CD4-positive, alpha-beta T cell treated with Interleukin-6 for 4 hours (primary cell): Measurements from ENCODE around the gene NPR3.

ENCODE experiments used
- DNase-seq: peaks from one replicate; pipeline ENCODE4 v3.0.0-alpha.2; 2020; ENCODE audit warnings: mixed read lengths

Gene NPR3, protein sequence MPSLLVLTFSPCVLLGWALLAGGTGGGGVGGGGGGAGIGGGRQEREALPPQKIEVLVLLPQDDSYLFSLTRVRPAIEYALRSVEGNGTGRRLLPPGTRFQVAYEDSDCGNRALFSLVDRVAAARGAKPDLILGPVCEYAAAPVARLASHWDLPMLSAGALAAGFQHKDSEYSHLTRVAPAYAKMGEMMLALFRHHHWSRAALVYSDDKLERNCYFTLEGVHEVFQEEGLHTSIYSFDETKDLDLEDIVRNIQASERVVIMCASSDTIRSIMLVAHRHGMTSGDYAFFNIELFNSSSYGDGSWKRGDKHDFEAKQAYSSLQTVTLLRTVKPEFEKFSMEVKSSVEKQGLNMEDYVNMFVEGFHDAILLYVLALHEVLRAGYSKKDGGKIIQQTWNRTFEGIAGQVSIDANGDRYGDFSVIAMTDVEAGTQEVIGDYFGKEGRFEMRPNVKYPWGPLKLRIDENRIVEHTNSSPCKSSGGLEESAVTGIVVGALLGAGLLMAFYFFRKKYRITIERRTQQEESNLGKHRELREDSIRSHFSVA

DNA sequence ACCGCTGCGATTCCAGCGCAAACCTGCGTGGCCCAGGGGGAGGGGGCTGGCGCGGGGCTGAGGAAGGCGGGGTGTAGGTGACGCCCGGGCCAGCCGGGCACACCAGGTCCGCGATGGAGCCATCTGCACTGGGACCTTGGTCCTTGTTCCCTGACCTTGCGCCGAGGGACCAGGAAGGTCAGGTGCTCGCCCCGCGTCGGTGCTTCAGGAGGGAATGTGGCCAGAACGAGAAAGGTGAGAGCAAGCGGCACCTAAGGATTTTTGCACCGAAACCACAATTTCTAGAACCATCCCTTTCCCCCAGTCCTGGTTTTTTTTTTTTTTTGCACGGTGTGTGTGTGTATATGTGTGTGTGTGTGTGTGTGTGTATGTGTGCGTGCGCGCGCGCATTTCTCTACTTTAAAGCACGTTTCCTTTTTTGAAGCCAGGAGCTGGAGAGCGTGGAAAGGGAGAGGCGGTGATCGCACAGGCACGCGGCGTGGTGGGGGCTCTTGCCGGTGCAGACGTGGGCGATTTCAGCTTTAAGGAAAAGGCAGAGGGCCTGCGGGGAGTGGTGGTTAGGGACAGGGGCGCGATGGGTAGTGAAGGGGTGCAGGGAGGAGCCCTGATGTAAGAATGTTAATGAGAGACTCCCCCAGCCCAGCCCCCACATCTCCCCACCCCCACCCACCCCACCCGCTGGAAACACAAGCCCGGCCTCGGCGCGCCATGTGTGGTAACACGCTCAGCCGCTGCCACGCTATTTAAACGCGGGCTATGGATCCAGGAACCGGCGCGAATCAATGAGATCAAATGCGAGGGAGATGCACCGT is at the start of gene NPR3:
Gene NPR3 (plus strand): TSS at position 772 of the 812 bp plus-strand sequence. CDS start 456 bp downstream, outside the sequence.
- no peak for DNase-seq

DNA sequence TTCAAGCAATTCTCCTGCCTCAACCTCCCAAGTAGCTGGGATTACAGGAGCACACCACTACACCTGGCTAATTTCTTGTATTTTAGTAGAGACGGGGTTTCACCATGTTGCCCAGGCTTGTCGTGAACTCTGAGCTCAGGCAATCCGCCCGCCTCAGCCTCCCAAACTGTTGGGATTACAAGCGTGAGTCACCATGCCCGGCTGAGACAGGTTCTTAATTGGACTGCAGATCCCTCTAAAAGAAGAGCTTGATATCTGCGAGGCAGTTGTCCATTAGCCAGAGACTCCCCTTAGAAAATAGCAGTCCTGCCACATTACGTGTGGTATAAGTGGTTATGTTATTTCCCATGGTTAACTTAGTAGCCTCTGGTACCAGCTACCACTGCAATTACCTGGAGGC is 46.6 kb upstream of the NPR3 start:
- no peak for DNase-seq

DNA sequence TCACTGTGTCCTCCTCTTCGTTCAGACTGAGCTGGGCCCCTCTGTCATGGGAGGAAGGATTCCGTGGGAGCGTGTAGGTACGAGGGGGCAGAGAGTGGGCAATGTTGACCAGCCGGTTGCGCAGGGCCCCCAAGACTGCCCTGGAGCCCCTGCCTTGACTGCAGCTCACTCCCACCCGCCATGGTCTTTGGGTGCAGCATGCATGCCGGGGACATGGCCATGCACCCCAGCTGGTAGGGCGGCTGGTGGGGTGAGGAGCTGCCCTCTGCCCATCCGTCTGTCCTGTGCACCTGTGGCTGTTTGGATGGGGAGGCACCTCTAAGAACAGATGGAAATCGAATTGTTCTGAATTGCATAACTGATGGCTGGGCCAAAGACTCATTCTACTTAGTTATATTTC is 42.6 kb upstream of the NPR3 start:
- DNase-seq = no peak

DNA sequence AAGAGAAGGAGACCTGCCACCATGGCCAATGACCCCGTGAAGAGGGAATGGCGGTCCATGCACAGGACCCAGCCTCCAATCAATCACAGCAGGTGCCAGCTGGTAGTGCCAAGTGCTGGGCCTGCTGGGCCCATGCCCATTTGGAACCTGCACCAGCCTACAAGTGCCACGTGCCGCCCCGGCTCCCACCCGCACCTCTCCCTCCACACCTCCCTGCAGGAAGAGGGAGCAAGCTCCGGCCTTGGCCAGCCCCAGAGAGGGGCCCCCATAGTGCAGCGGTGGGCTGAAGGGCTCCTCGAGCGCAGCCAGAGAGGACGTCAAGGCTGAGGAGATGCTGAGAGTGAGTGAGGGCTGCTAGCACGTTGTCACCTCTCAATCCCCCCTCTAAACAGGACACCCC is 37.8 kb upstream of the NPR3 start:
- DNase-seq = no peak

DNA sequence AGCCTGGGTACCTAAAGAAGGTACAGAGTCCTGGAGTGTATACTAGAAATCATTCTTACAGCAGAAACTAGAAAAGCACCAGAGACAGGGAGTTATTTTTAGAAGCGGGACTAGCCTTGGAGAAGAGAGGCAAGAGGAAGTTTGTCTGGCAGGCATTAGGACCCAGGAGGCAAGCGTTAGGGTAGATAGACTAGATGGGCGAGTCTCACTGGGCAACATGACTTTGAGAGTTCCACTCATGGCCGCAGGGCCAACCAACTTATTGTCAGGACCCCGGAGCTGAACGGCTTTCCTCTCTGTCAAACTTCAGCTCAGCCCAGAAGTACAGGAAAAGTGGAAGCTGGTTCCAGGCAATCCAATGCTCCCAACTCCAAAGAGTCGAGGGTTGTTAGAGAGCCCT is 34.1 kb upstream of the NPR3 start:
- no peak for DNase-seq

DNA sequence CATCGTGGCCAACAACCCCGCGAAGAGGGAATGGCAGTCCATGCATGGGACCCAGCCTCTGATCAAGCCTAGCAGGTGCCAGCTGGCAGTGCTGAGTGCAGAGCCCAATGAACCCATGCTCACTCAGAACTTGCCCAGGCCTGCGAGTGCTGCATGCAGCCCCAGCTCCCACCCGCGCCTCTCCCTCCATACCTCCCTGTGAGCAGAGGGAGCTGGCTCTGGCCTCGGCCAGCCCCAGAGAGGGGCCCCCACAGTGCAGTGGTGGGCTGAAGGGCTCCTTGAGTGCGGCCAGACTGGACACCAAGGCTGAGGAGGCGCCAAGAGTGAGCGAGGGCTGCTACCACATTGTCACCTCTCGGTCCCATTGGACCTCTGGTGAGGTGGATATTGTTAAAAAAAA is 32.6 kb upstream of the NPR3 start:
- no peak for DNase-seq

DNA sequence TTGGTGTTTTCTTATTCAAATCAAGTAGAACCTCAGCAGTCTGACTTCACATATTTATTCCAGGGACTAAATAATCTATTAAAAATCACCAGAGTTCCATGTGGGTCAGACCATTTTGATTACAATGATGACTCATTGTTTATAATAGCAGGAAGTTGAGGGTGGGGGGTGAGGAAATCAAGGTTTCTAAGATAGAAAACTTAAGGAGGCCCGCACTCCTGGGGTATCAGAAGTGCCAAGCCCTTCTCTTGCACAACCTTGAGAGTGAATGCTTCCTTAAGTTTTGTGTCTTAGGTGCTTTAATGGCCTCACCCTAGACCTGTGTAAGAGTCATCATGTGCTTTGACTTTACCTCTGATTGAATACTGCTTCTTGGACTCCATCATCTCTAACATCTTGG is 31.9 kb upstream of the NPR3 start:
- DNase-seq = no peak

DNA sequence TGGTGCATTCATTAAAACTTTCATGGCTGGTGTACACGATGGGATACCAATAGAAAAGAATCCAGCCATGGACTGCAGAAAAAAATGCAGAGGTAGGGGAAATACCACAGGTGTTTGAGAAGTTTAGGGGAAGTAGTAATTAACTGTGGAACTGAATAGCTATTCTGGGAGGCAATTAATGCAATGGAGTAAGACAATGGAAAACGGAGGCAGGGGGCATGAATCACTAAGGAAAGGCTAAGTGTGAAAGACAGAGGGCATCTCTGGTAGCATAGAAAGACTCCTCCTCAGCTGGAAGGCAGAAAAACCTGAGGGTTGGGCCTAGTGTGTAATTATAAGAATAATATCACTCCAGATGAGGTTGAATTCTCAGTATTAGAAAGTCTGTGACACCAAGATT is 30.9 kb upstream of the NPR3 start:
- no peak for DNase-seq

DNA sequence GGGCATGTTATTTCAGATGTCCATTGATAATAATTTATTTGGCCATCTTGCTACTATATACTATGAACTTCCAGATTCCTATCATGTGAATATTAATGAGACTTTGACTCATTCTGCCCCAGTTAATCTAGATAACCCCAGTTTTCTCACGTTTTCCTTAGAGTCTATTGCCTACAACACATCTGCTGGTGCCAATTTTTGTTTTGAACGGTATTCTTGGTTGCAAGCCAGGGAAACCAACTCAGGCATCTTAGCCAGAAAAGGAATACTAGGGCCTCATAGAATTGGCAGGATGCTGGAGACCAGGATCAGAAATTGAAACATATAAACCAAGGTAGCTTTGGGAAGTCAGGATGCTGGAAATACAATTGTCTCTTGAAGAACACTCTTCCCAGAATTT is 28.0 kb upstream of the NPR3 start:
- no peak for DNase-seq

DNA sequence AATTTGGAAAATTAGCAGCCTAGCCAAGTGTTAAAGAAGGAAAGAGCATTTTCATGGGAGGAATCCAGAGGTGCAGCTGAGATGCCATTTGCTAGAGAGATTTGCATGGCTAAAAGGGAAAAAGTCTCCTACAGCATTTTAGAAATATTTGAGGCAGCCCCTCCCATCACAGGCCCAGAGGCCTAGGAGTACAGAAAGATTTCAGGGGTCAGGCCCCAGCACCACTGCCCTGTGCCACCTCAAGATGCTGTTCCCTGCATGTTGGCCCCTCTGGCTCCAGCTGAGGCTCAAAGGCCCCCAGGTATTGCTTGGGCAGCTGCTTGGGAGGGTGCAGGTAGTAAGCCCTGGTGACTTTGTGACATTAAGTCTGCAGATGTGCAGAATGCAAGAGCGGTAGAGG is 26.9 kb upstream of the NPR3 start:
- no peak for DNase-seq

DNA sequence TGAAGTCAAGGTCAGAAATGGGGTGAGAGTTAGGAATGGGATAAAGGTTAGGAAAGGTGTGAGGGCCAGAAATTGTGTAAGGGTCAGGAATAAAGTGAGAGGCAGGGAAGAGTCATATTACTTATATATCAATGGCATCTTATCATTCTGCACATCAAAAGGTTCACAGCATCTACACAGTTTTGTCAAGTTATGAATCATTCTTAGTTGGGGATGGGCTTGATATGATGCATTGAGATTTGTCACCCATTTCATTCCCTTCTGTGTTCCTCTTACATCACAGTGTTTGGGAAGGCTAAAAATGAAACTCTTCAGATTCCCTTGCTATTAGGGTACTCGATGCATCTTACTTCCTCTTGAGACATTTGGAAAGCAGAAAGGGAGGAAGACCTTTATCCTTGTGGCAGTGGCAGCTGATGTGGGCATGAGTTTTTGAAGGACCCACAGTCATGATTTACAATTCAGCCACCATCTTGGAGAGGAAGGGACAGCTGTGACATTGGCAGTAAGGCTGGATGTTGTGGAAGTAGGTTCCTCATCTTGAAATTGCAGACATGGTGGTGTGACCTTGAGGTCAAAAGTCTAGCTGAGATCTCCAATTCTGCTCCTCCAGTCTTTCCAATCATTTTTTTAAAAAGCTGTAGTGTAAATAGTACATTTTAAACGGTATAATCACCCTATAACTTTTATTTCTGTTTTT is 24.2 kb upstream of the NPR3 start:
- no peak for DNase-seq

DNA sequence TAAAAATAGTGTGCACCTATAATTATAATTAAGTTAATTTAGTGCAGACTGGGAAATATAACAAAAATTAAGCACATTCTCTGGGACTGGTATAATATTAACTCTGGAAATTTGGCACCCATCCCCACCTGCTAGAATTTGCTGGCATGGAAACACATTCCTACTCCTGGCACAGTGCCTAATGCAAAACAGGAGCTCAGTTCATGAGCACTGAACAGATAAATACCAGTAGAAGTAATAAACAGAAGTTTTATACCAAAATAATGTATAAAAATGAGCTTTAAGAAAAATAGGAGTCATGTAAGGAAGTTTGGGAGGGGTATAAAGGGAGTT is 23.7 kb upstream of the NPR3 start:
- no peak for DNase-seq

DNA sequence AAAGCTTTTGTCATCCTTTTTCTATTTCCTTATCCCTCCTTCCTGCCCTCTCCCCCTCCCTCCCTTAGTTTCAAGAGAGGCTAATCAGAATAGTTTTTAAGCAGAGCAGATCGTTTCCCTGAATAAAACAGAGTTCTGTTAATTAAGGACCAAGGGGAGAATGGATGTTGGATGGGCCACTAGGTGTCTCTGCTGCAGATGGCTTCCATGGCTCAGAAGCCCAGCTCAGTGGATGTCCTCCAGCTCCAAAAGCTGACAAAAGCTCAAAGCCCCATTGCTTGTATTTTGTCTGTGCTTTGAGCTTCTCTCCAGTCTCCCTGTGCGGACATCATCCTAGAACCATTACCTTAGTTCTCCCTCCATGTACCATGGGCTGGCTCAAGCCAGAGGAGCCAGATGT is 21.0 kb upstream of the NPR3 start:
- no peak for DNase-seq

DNA sequence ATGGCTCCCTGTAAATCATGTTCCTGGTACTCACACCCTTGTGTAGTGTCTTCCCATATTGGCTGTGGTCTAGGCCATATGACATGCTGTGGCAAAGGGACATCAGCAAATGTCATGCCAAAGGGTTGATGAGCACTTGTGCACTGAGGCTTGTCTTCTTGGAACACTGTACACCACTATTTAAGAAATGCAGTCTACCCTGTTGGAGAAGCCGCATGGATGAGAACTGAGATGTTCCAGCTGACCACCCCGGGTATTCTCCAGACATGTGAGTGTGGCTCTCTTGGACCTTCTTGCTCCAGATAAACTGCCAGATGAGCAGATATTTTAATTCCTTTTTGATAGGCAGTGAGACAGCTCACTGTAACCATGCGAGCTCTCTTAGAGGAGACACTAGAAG is 20.5 kb upstream of the NPR3 start:
- no peak for DNase-seq

DNA sequence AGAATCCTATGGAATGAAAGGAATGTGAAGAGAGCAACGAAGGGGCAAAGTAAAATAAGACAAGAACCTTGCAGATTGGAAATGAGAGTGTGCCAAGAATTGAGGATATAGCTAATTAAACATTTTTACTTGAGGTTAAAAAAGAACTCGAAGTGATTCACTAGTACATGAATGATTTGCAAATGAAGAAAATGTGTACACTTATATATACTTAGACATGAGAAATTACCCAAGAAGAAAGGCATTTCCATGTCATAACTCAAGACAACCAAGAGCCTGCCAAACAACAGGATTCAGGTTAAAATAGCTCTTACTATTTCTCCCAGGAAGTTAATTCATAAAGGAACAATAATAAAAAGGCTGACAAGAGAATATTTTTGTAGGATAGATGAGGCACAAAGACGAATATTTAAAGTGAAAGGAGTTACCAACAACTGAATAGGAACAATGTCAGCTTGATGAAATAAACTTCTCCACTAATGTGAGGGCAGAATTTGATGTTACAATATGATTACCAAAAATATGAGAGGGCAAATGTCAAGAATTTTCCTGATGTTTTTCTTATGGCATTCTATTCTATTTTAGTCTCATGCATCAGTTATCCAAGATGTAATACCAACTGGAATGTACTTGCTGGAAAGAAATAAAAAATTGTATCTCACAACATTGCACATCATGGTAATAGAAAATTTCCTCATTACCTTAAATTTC is 18.9 kb upstream of the NPR3 start:
- no peak for DNase-seq

DNA sequence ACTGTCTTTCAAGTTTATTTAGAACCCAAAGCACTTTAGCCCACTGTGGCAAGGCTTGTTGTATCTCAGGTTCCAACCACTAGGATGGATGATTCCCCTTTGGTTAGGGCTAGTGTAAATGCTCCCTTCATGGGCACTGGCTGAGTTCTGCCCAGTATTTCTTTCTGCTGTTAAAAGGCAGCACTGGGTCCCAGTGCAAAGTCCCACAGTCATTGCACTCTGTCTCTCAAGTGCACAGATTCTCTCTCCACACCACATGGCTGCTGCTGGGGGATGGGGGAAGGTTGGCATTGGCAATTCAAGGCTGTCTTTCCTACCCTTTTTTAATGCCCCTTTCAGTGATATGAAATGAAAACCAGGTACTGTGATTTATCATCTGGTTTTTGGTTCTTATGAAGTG is 7.2 kb upstream of the NPR3 start:
- DNase-seq = no peak

DNA sequence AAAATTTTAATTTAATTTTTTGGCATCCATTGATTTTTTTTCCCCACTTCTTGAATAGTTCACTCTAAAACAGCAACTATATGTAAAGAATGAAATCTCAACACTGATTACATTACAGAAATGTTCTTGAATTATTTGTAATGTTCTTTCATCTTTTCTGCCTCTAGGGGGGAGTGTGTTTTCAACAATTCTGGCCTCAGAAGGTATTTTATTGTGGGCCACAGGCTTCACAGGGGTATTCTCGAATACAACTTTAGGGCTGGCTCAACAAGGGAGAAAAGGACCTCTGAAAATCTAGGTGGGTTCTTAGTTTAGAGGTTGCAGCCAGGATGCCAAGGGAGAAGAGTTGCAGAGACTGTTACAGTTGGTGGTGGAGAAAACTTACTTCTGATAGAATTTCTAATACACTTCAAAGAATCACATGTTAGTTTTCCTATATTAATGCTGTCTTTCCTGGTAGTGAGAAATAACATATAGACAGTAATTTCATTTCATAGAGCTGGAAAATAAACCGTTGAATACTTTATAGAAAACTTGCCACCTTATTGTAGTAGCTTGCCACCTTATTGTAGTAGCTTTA is 3.6 kb upstream of the NPR3 start:
- no peak for DNase-seq

DNA sequence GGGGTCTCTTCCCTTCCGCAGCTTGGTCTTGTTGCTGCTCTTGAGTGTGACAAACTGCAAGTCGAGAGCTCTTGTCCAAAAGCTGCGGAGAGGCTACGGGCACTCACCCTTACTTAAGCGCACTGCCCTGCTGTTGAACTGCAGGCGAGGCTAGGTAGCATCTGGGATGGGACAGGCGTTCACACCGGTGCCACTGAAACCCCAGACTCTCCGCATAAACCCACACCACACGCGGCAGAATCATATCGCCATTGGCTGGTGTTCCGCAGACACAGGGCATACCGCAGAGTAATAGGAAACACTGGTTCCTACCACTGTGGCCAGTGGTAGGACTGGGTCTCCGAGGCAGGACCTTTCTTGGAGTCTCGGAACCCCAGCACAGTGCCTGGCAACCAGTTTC is 2.2 kb upstream of the NPR3 start:
- DNase-seq = no peak

DNA sequence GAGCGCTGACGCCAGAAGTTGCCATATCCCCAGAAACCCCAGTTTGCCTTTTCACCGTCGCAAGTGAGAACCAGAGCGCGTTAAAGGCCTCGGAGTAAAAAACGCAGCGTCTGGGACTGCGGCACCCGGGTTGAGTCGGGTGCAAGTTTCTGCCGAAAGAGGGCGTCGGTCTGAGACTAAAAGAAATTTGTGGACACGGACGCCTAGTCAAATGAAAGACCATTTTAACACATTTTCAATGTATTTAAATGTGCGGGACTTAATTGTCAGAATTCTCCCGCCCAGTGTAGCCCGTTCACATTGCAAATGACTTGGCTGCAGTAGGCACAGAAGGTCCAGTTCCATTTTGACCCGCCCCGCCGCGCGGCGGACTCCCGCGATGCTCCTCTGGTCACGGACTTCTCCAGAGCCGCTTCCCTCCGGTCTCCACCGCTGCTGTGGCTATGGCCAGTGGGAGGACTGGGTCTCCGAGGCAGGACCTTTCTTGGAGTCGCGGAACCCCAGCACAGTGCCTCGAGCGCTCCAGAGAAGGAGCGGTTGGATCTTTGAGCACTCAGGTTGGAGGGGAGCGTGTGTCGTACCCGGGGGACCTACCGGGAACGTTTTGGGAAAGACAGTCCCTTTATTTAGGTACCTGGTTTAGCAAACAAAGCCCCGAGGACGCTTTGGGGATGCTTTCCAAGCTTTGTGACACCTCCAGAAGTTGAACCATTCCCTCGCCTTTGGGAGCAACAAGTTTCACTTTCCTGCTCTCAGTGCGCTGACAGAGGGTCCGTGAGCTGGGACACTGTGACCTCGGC is 1.2 kb upstream of the NPR3 start:
- DNase-seq = peak; percentile 15

DNA sequence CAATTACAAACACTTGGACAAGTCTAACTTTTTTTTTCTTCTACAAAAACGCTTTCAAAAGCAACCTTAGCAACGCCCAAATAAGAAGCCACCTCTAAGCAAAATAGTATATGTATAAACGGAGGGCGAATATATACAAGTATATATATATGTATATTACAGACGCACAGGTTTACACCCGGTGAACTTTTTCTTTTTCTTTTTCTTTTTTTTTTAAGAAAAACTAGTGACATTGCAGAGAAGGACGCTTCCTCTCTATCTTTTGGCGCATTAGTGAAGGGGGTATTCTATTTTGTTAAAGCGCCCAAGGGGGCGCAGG is 200 bp downstream of the NPR3 start:
- no peak for DNase-seq

DNA sequence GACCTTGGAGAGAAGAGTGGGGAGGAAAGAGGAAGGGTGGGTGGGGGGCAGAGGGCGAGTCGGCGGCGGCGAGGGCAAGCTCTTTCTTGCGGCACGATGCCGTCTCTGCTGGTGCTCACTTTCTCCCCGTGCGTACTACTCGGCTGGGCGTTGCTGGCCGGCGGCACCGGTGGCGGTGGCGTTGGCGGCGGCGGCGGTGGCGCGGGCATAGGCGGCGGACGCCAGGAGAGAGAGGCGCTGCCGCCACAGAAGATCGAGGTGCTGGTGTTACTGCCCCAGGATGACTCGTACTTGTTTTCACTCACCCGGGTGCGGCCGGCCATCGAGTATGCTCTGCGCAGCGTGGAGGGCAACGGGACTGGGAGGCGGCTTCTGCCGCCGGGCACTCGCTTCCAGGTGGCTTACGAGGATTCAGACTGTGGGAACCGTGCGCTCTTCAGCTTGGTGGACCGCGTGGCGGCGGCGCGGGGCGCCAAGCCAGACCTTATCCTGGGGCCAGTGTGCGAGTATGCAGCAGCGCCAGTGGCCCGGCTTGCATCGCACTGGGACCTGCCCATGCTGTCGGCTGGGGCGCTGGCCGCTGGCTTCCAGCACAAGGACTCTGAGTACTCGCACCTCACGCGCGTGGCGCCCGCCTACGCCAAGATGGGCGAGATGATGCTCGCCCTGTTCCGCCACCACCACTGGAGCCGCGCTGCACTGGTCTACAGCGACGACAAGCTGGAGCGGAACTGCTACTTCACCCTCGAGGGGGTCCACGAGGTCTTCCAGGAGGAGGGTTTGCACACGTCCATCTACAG is 760 bp downstream of the NPR3 start:
- DNase-seq = no peak
